ENCODE data around the gene TERT. TPM values are rescaled to one million over a fixed set of nuclear protein-coding genes. Genes with fewer than 3 reads are reported as not detected.

The TERT gene
- total RNA-seq, 2 donors from 2014 or later: 3.6 TPM; not detected in 1

- Histone ChIP-seq H3K27ac (no peak overlapping the region), H3K27me3 (replicated peaks; ENCODE audit: insufficient read depth) (no peaks in the 10 kb centered on the region), H3K4me3 (no peak overlapping the region), H3K4me1 (replicated peaks) (no peaks in the 10 kb centered on the region), H3K9me3 (no peaks in the 10 kb centered on the region), H3K36me3 (no peaks in the 10 kb centered on the region)
- TF ChIP-seq POLR2A (IDR thresholded peaks at IDR 0.05) (no peak), POLR2AphosphoS5 (IDR thresholded peaks at IDR 0.05) (no peak), CTCF (IDR thresholded peaks at IDR 0.05) (no peak)
- intact Hi-C loops (cut with DNase I): no loop called here
- WGBS: 86% methylated on average over 17 of the region's 17 CpGs
- no peak for DNase-seq (ENCODE audit: low spot score)
These were observed 37.5 kb downstream of the TERT start for GRCh38 chr5:1257363-1257762.

- intact Hi-C loops (cut with DNase I): no loop called here
- H3K4me1 ChIP-seq (replicated peaks): no peaks in the 10 kb centered on the region
- no peak overlapping the region for H3K4me3 ChIP-seq
- no peak overlapping the region for H3K27ac ChIP-seq
- H3K36me3 ChIP-seq: no peaks in the 10 kb centered on the region
- no peak for DNase-seq (ENCODE audit: low spot score)
- no peaks in the 10 kb centered on the region for H3K27me3 ChIP-seq (replicated peaks; ENCODE audit: insufficient read depth)
- no peaks in the 10 kb centered on the region for H3K9me3 ChIP-seq
- 84% methylated on average over 23 of the region's 23 CpGs for WGBS
- no peak for TF ChIP-seq POLR2AphosphoS5 (IDR thresholded peaks at IDR 0.05)
- TF ChIP-seq CTCF (IDR thresholded peaks at IDR 0.05): no peak
- TF ChIP-seq POLR2A (IDR thresholded peaks at IDR 0.05): no peak
These were observed 38.1 kb downstream of the TERT start for GRCh38 chr5:1256776-1257175.

- TF ChIP-seq CTCF (IDR thresholded peaks at IDR 0.05) (no peak), POLR2AphosphoS5 (IDR thresholded peaks at IDR 0.05) (no peak), POLR2A (IDR thresholded peaks at IDR 0.05) (no peak)
- Histone ChIP-seq H3K4me1 (replicated peaks) (no peaks in the 10 kb centered on the region), H3K27ac (no peak overlapping the region), H3K27me3 (replicated peaks; ENCODE audit: insufficient read depth) (no peaks in the 10 kb centered on the region), H3K36me3 (no peaks in the 10 kb centered on the region), H3K9me3 (no peaks in the 10 kb centered on the region), H3K4me3 (no peak overlapping the region)
- WGBS: 55% methylated on average over 16 of the region's 16 CpGs
- intact Hi-C loops (cut with DNase I): no loop called here
- DNase-seq (ENCODE audit: low spot score): no peak
These were observed 39.7 kb downstream of the TERT start for GRCh38 chr5:1255081-1255561.

- Histone ChIP-seq H3K27ac (no peak overlapping the region), H3K36me3 (no peaks in the 10 kb centered on the region), H3K27me3 (replicated peaks; ENCODE audit: insufficient read depth) (no peaks in the 10 kb centered on the region), H3K9me3 (no peaks in the 10 kb centered on the region), H3K4me3 (no peak overlapping the region), H3K4me1 (replicated peaks) (no peaks in the 10 kb centered on the region)
- DNase-seq (ENCODE audit: low spot score): no peak
- TF ChIP-seq CTCF (IDR thresholded peaks at IDR 0.05) (no peak), POLR2AphosphoS5 (IDR thresholded peaks at IDR 0.05) (no peak), POLR2A (IDR thresholded peaks at IDR 0.05) (no peak)
- intact Hi-C loops (cut with DNase I): no loop called here
- WGBS: 88% methylated on average over 19 of the region's 19 CpGs
These were observed 40.7 kb downstream of the TERT start for GRCh38 chr5:1254196-1254595.

- intact Hi-C loops (cut with DNase I): no loop called here
- no peaks in the 10 kb centered on the region for H3K27me3 ChIP-seq (replicated peaks; ENCODE audit: insufficient read depth)
- H3K4me3 ChIP-seq: no peak overlapping the region
- no peaks in the 10 kb centered on the region for H3K36me3 ChIP-seq
- 84% methylated on average over 32 of the region's 33 CpGs for WGBS
- no peak for DNase-seq (ENCODE audit: low spot score)
- no peaks in the 10 kb centered on the region for H3K9me3 ChIP-seq
- no peak overlapping the region for H3K27ac ChIP-seq
- no peak for TF ChIP-seq POLR2A (IDR thresholded peaks at IDR 0.05)
- no peak for TF ChIP-seq CTCF (IDR thresholded peaks at IDR 0.05)
- no peak for TF ChIP-seq POLR2AphosphoS5 (IDR thresholded peaks at IDR 0.05)
- H3K4me1 ChIP-seq (replicated peaks): no peaks in the 10 kb centered on the region
These were observed 41.3 kb downstream of the TERT start for GRCh38 chr5:1253456-1254105.

Measured in prostate gland (tissue), 2 donors.